Measurements from ENCODE around the gene NMB. TPM values are rescaled to one million over a fixed set of nuclear protein-coding genes. Genes with fewer than 3 reads are reported as not detected.
"Not testable (repeated sequence)": the region's sequence is repeated elsewhere in the genome, so short reads cannot be mapped to it uniquely, and the experiment has no call there.

The NMB gene
- total RNA-seq, 1 donor from 2014 or later = 9.1 TPM

- DNase-seq (ENCODE audit: low spot score) = no peak
Measured at GRCh38 chr15:84656972-84657371, 1.0 kb downstream of the NMB start.

GRCh38 chr15:84654689-84655453, 3.1 kb downstream of the NMB start:
- DNase-seq (ENCODE audit: low spot score) = peak; percentile 85

GRCh38 chr15:84653910-84654688, 3.9 kb downstream of the NMB start, which contains the start of gene WDR73:
Gene WDR73 (minus strand): TSS chr15:84654283. CDS start chr15:84654274, 9 bp downstream.
- peak; percentile 98 for DNase-seq (ENCODE audit: low spot score)

GRCh38 chr15:84653584-84653909, 4.5 kb downstream of the NMB start:
- DNase-seq (ENCODE audit: low spot score) = no peak

GRCh38 chr15:84649706-84650105, 8.3 kb downstream of the NMB start:
- no peak for DNase-seq (ENCODE audit: low spot score)

GRCh38 chr15:84648539-84648938, 9.5 kb downstream of the NMB start:
- DNase-seq (ENCODE audit: low spot score) = no peak

- DNase-seq (ENCODE audit: low spot score) = no peak
Measured at GRCh38 chr15:84647726-84648125, 10.3 kb downstream of the NMB start.

- DNase-seq (ENCODE audit: low spot score) = no peak
Measured at GRCh38 chr15:84645997-84646396, 12.0 kb downstream of the NMB start.

GRCh38 chr15:84645496-84645895, 12.5 kb downstream of the NMB start:
- no peak for DNase-seq (ENCODE audit: low spot score)

GRCh38 chr15:84643838-84644237, 14.2 kb downstream of the NMB start:
- DNase-seq (ENCODE audit: low spot score) = no peak

- DNase-seq (ENCODE audit: low spot score) = not testable (repeated sequence)
Measured at GRCh38 chr15:84642640-84643039, 15.4 kb downstream of the NMB start.

GRCh38 chr15:84641871-84642270, 16.1 kb downstream of the NMB start:
- DNase-seq (ENCODE audit: low spot score) = not testable (repeated sequence)

- no peak for DNase-seq (ENCODE audit: low spot score)
Measured at GRCh38 chr15:84638103-84638502, 19.9 kb downstream of the NMB start.

- DNase-seq (ENCODE audit: low spot score) = no peak
Measured at GRCh38 chr15:84634228-84634837, 23.7 kb downstream of the NMB start.

- DNase-seq (ENCODE audit: low spot score) = peak; percentile 71
Measured at GRCh38 chr15:84633311-84634227, 24.4 kb downstream of the NMB start.

- DNase-seq (ENCODE audit: low spot score) = no peak
Measured at GRCh38 chr15:84631706-84632272, 26.2 kb downstream of the NMB start.

GRCh38 chr15:84629033-84629432, 29.0 kb downstream of the NMB start:
- DNase-seq (ENCODE audit: low spot score) = no peak

GRCh38 chr15:84625123-84625522, 32.9 kb downstream of the NMB start:
- DNase-seq (ENCODE audit: low spot score) = no peak

GRCh38 chr15:84624359-84624758, 33.6 kb downstream of the NMB start:
- no peak for DNase-seq (ENCODE audit: low spot score)

- no peak for DNase-seq (ENCODE audit: low spot score)
Measured at GRCh38 chr15:84621358-84621979, 36.5 kb downstream of the NMB start.

- DNase-seq (ENCODE audit: low spot score) = no peak
Measured at GRCh38 chr15:84620626-84621025, 37.4 kb downstream of the NMB start.
